GM23338 (cell line): ENCODE measurements around the gene XXYLT1. TPM values are rescaled to one million over a fixed set of nuclear protein-coding genes. Genes with fewer than 3 reads are reported as not detected.

Experiments used
- ATAC-seq: fragments of 200-7000 bp; cut with Tn5 transposase; 3 replicates; pipeline ENCODE4 v1.9.1; 2020
- DNase-seq: peaks from one replicate; pipeline ENCODE4 v3.0.0-alpha.2; 2015; ENCODE audit warnings: low spot score
- H2AFZ ChIP-seq: fragments of 200-600 bp; sonication (generic); 2 replicates; pipeline ENCODE4 v1.8.0; 2016; ENCODE audit warnings: antibody characterized with exemption, mild to moderate bottlenecking, moderate library complexity
- H3F3A ChIP-seq: fragments of 200-600 bp; sonication (generic); replicated peaks from 2 replicates; pipeline ENCODE4 v1.8.0; 2017; ENCODE audit warnings: antibody characterized with exemption, mixed run types, low read depth
- H3K27ac ChIP-seq: fragments of 200-600 bp; sonication (generic); 2 replicates; pipeline ENCODE4 v1.6.1; 2016; ENCODE audit warnings: low read depth
- H3K27me3 ChIP-seq: fragments of 200-600 bp; sonication (generic); 2 replicates; pipeline ENCODE4 v1.8.0; 2016; ENCODE audit warnings: mild to moderate bottlenecking, mixed run types, moderate library complexity; ENCODE audit not compliant: insufficient read depth
- H3K36me3 ChIP-seq: fragments of 200-600 bp; sonication (generic); 2 replicates; pipeline ENCODE4 v1.8.0; 2016; ENCODE audit warnings: mild to moderate bottlenecking; ENCODE audit not compliant: insufficient read depth
- H3K4me1 ChIP-seq: fragments of 200-600 bp; sonication (generic); 2 replicates; pipeline ENCODE4 v1.8.0; 2016; ENCODE audit warnings: mild to moderate bottlenecking, moderate library complexity; ENCODE audit not compliant: insufficient read depth
- H3K4me2 ChIP-seq: fragments of 200-600 bp; sonication (generic); 2 replicates; pipeline ENCODE4 v1.7.1; 2017; ENCODE audit warnings: mixed run types
- H3K4me3 ChIP-seq: fragments of 200-600 bp; sonication (generic); 2 replicates; pipeline ENCODE4 v1.6.1; 2016; ENCODE audit warnings: mixed run types
- H3K79me2 ChIP-seq: fragments of 200-600 bp; sonication (generic); replicated peaks from 2 replicates; pipeline ENCODE4 v1.8.0; 2017; ENCODE audit warnings: mild to moderate bottlenecking; ENCODE audit not compliant: insufficient read depth
- H3K9me2 ChIP-seq: fragments of 200-600 bp; sonication (generic); 2 replicates; pipeline ENCODE4 v1.8.0; 2017; ENCODE audit not compliant: insufficient read depth
- H4K20me1 ChIP-seq: fragments of 200-600 bp; sonication (generic); replicated peaks from 2 replicates; pipeline ENCODE4 v1.8.0; 2017; ENCODE audit warnings: mild to moderate bottlenecking; ENCODE audit not compliant: insufficient read depth
- H3K27ac Mint-ChIP-seq: 2 replicates; pipeline ENCODE4 v1.8.0; 2020; ENCODE audit warnings: inconsistent platforms, mild to moderate bottlenecking, moderate library complexity, mixed read lengths
- H3K27me3 Mint-ChIP-seq: 3 replicates; pipeline ENCODE4 v1.8.0; 2022; ENCODE audit warnings: low read depth, mild to moderate bottlenecking, moderate library complexity, mixed read lengths, inconsistent platforms; ENCODE audit not compliant: insufficient read depth, poor library complexity
- H3K36me3 Mint-ChIP-seq: 3 replicates; pipeline ENCODE4 v1.8.0; 2021; ENCODE audit warnings: low read depth, mild to moderate bottlenecking, inconsistent platforms, moderate library complexity, mixed read lengths
- H3K4me1 Mint-ChIP-seq: 3 replicates; pipeline ENCODE4 v1.8.0; 2020; ENCODE audit warnings: mild to moderate bottlenecking, inconsistent platforms, mixed read lengths
- H3K4me3 Mint-ChIP-seq: 3 replicates; pipeline ENCODE4 v1.8.0; 2021; ENCODE audit warnings: moderate library complexity, mild to moderate bottlenecking, inconsistent platforms, mixed read lengths
- H3K9me3 Mint-ChIP-seq: 3 replicates; pipeline ENCODE4 v1.8.0; 2020; ENCODE audit warnings: moderate library complexity, mild to moderate bottlenecking, inconsistent platforms, mixed read lengths
- CREB1 ChIP-seq: fragments of 250-450 bp; sonication (Bioruptor Pico); IDR thresholded peaks from 2 replicates; pipeline ENCODE4 v1.5.0; 2020; ENCODE audit warnings: low read depth, mild to moderate bottlenecking, moderate library complexity
- CTCF ChIP-seq, 2 experiments: fragments of 200-600 bp in 1 of 2; sonication (generic) in 1 of 2; conservative IDR thresholded peaks; 2 replicates each; pipeline versions ENCODE4 v1.5.1 to v1.6.1; 2016 to 2017; ENCODE audit warnings: antibody characterized with exemption in 2 of 2, low read depth in 2 of 2, mild to moderate bottlenecking in 2 of 2, moderate library complexity in 1 of 2
- EZH2 ChIP-seq: fragments of 200-600 bp; sonication (generic); IDR thresholded peaks from one replicate; pipeline ENCODE4 v1.8.0; 2017; ENCODE audit warnings: antibody characterized with exemption, mild to moderate bottlenecking, low read depth; ENCODE audit not compliant: unreplicated experiment
- EZH2phosphoT487 ChIP-seq: fragments of 200-600 bp; sonication (generic); IDR thresholded peaks from one replicate; pipeline ENCODE4 v1.8.1; 2018; ENCODE audit warnings: antibody characterized with exemption; ENCODE audit not compliant: unreplicated experiment
- NANOG ChIP-seq: IDR thresholded peaks from 2 replicates; pipeline ENCODE4 v1.6.1; 2016; ENCODE audit warnings: antibody characterized with exemption, borderline replicate concordance
- POLR2AphosphoS5 ChIP-seq: IDR thresholded peaks from 2 replicates; pipeline ENCODE4 v1.6.1; 2016; ENCODE audit warnings: antibody characterized with exemption, low read depth
- ZNF114 ChIP-seq: fragments of 250-450 bp; sonication (Bioruptor Pico); IDR thresholded peaks from 2 replicates; pipeline ENCODE4 v1.5.0; 2020; ENCODE audit warnings: mild to moderate bottlenecking, moderate library complexity
- ZNF331 ChIP-seq: fragments of 250-450 bp; sonication (Bioruptor Pico); IDR thresholded peaks from 2 replicates; pipeline ENCODE4 v1.5.0; 2020; ENCODE audit warnings: low read depth, mild to moderate bottlenecking, moderate library complexity
- polyA plus RNA-seq: library from polyadenylated mRNA; unstranded; fragments of >200 nt; fragmentation: Nextera tagmentation; extraction: Ambion mirVana; gene quantifications from 2 replicates; pipeline ENCODE4 v1.2.1, GENCODE V29; 2016
- total RNA-seq: library from RNA; depleted of rRNA; stranded (reverse); fragments of >200 nt; shearing (Covaris generic); gene quantifications from 2 replicates; pipeline ENCODE4 v1.2.3, GENCODE V29; 2014
- TF ChIP-seq, protein P1 (sequence below): IDR thresholded peaks from 2 replicates; pipeline ENCODE4 v1.6.1; 2016; ENCODE audit warnings: antibody characterized with exemption

XXYLT1 gene
- total and polyA plus RNA-seq, 2 experiments from 2014 or later = 13.5 to 34.8 TPM

DNA sequence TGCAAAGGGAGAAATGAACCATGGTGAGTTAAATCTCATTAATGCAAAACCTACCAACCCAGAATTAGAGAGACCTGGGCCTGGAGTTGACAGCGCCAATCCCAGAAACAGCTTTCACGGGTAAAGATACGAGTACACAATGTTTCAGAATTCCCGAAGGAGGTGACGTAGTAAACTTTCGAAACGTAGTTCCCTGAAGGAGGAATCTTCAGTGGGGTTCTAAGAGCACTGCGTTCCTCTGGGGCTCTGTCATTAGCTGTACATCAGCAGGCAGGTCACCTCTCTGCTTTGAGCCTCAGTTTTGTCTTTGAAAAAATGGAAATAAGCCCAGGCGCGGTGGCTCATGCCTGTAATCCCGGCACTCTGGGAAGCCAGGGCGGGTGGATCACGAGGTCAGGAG, 152.3 kb downstream of the XXYLT1 start (continued):
- TF ChIP-seq CTCF (conservative IDR thresholded peaks at IDR 0.05; ENCODE audit: low read depth in 2 of 2) (no peak), POLR2AphosphoS5 (no peak), NANOG (no peak), EZH2phosphoT487 (no peak), EZH2 (no peak), ZNF114 (CRISPR knock-in tag) (no peak), ZNF331 (CRISPR knock-in tag) (no peak), CREB1 (CRISPR knock-in tag) (no peak)
- TF ChIP-seq, protein P1, sequence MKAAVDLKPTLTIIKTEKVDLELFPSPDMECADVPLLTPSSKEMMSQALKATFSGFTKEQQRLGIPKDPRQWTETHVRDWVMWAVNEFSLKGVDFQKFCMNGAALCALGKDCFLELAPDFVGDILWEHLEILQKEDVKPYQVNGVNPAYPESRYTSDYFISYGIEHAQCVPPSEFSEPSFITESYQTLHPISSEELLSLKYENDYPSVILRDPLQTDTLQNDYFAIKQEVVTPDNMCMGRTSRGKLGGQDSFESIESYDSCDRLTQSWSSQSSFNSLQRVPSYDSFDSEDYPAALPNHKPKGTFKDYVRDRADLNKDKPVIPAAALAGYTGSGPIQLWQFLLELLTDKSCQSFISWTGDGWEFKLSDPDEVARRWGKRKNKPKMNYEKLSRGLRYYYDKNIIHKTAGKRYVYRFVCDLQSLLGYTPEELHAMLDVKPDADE = no peak

GRCh38 chr3:195117978-195118581, 152.9 kb downstream of the XXYLT1 start:
- 0 out of 2 replicates have a peak overlapping the region, but pooled peaks have one; percentile 17 for H3K27ac Mint-ChIP-seq
- H2AFZ ChIP-seq = no peak overlapping the region
- no peaks in the 10 kb centered on the region for H3K36me3 ChIP-seq
- ATAC-seq (no peak), DNase-seq (peak; percentile 53)
- no peaks in the 10 kb centered on the region for H3K9me3 Mint-ChIP-seq
- peaks cover 6% of the 10 kb centered on the region for H3K27me3 Mint-ChIP-seq
- no peaks in the 10 kb centered on the region for H3K36me3 Mint-ChIP-seq
- H3K4me3 Mint-ChIP-seq = no peak overlapping the region
- peaks cover 12% of the 10 kb centered on the region for H3K79me2 ChIP-seq
- H3K27me3 ChIP-seq = no peaks in the 10 kb centered on the region
- H3K4me1 ChIP-seq = peaks cover 18% of the 10 kb centered on the region
- no peaks in the 10 kb centered on the region for H4K20me1 ChIP-seq
- no peaks in the 10 kb centered on the region for H3F3A ChIP-seq
- no peak overlapping the region for H3K4me3 ChIP-seq
- no peak for TF ChIP-seq EZH2phosphoT487
- no peak for TF ChIP-seq POLR2AphosphoS5
- TF ChIP-seq CTCF (conservative IDR thresholded peaks at IDR 0.05; ENCODE audit: low read depth in 2 of 2) = peak; percentile 31 to 34
- TF ChIP-seq ZNF114 (CRISPR knock-in tag) = no peak
- no peak overlapping the region for H3K27ac ChIP-seq
- no peak overlapping the region for H3K4me2 ChIP-seq
- no peaks in the 10 kb centered on the region for H3K9me2 ChIP-seq
- peaks cover 33% of the 10 kb centered on the region for H3K4me1 Mint-ChIP-seq
